ENCODE results near the gene CHIC2. TPM values are rescaled to one million over a fixed set of nuclear protein-coding genes. Genes with fewer than 3 reads are reported as not detected.

CHIC2 gene
- total and polyA plus RNA-seq, 9 donors = 14.7 to 37.6 (median 18.3) TPM

DNA sequence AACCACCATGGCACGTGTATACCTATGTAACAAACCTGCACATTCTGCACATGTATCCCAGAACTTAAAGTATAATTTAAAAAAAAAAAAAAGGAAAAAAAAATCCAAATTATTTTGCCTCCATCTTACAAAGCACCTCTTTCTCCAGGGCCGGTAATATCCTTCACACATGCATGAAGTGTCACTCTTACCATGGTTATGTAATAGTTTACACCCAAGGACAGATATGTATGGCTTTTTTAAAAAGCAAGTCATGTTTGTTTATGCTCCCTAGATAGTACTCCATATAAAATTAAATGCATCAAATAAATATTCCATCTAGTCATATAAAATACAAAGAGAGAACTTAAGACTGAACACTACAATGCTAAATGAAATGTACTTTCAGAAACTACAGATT is 22.5 kb downstream of the CHIC2 start:
- TF ChIP-seq POLR2A (IDR thresholded peaks at IDR 0.05) (no peak), EP300 (IDR thresholded peaks at IDR 0.05) (no peak)
- TF ChIP-seq, protein P1, sequence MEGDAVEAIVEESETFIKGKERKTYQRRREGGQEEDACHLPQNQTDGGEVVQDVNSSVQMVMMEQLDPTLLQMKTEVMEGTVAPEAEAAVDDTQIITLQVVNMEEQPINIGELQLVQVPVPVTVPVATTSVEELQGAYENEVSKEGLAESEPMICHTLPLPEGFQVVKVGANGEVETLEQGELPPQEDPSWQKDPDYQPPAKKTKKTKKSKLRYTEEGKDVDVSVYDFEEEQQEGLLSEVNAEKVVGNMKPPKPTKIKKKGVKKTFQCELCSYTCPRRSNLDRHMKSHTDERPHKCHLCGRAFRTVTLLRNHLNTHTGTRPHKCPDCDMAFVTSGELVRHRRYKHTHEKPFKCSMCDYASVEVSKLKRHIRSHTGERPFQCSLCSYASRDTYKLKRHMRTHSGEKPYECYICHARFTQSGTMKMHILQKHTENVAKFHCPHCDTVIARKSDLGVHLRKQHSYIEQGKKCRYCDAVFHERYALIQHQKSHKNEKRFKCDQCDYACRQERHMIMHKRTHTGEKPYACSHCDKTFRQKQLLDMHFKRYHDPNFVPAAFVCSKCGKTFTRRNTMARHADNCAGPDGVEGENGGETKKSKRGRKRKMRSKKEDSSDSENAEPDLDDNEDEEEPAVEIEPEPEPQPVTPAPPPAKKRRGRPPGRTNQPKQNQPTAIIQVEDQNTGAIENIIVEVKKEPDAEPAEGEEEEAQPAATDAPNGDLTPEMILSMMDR (IDR thresholded peaks at IDR 0.05) = no peak
- H3K27ac ChIP-seq = no peak overlapping the region
- no peaks in the 10 kb centered on the region for H3K36me3 ChIP-seq
- no peak overlapping the region for H3K4me3 ChIP-seq
- intact Hi-C loops (cut with DNase I) = no loop called here
- no peaks in the 10 kb centered on the region for H3K27me3 ChIP-seq
- H3K9me3 ChIP-seq = no peaks in the 10 kb centered on the region
- DNase-seq = no peak
- WGBS, 3 donors = 86% methylated on average over 2 of the region's 2 CpGs
- H3K4me1 ChIP-seq (ENCODE audit: insufficient read depth) = no peaks in the 10 kb centered on the region

DNA sequence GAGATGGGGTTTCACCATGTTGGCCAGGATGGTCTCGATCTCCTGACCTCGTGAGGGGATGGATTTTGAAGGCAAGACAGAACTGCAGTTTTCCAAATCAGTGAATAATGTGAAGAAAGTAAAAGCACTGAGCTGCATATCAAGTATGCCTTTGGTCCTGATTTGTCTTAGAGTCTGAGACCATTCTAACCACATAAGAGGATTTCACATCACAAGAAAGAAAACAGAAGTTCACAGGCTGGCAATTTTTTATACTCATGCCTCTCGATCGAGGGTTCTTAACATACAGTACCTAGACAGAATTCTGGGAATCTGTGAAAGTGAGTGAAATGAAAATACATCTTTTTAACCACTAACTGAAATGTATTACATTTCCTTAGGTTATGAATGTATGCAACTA is 23.3 kb downstream of the CHIC2 start:
- intact Hi-C loops (cut with DNase I) = no loop called here
- no peak overlapping the region for H3K27ac ChIP-seq
- H3K4me3 ChIP-seq = no peak overlapping the region
- no peaks in the 10 kb centered on the region for H3K36me3 ChIP-seq
- WGBS, 3 donors = 88 to 93% (median 89%) methylated on average over 4 of the region's 4 CpGs
- H3K27me3 ChIP-seq = no peaks in the 10 kb centered on the region
- no peaks in the 10 kb centered on the region for H3K4me1 ChIP-seq (ENCODE audit: insufficient read depth)
- DNase-seq = no peak
- TF ChIP-seq POLR2A (IDR thresholded peaks at IDR 0.05) = no peak
- TF ChIP-seq, protein P1 (IDR thresholded peaks at IDR 0.05) = no peak
- TF ChIP-seq EP300 (IDR thresholded peaks at IDR 0.05) = no peak
- H3K9me3 ChIP-seq = no peaks in the 10 kb centered on the region

DNA sequence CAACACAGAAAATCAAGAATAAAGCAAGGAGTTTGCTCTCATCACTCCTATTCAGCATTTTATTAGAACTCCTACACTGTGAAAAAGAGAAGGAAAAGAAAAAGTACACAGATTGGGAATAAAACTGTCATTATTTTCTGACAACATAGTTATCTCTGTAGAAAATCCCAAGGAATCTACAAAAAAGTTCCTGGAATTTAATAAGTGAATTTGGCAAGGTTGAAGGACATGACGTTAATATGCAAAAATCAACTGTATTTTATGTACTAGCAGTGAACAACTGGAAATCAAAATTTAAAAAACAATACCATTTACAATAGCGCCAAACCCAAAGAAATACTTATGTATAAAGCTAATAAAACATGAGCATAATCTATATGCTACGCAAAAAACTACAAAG is 26.3 kb downstream of the CHIC2 start:
- no peak for TF ChIP-seq POLR2A (IDR thresholded peaks at IDR 0.05)
- no peak for TF ChIP-seq EP300 (IDR thresholded peaks at IDR 0.05)
- TF ChIP-seq, protein P1 (IDR thresholded peaks at IDR 0.05) = no peak
- intact Hi-C loops (cut with DNase I) = no loop called here
- DNase-seq = no peak
- Histone ChIP-seq H3K27ac (no peak overlapping the region), H3K27me3 (no peaks in the 10 kb centered on the region), H3K4me1 (ENCODE audit: insufficient read depth) (no peaks in the 10 kb centered on the region), H3K4me3 (no peak overlapping the region), H3K36me3 (no peaks in the 10 kb centered on the region), H3K9me3 (no peaks in the 10 kb centered on the region)
- 69 to 79% (median 69%) methylated on average over 3 of the region's 3 CpGs for WGBS, 3 donors

DNA sequence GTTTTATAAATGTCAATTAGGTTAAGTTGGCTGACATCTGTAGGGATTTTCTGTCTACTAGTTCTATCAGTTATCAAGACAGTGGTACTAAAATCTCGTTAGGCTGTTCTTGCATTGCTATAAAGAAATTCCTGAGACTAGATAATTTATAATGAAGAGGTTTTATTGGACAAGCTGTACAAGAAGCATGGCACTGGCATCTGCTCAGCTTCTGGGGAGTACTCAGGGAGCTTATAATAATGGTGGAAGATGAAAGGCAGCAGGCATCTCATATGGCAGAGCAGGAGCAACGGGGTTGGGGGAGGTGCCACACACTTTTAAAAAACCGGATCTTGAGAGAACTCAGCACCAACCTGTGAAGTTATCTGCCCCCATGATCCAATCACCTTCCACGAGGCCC is 28.2 kb downstream of the CHIC2 start:
- H3K36me3 ChIP-seq = no peaks in the 10 kb centered on the region
- H3K9me3 ChIP-seq = no peaks in the 10 kb centered on the region
- H3K4me1 ChIP-seq (ENCODE audit: insufficient read depth) = peaks cover 2% of the 10 kb centered on the region
- no peaks in the 10 kb centered on the region for H3K27me3 ChIP-seq
- H3K27ac ChIP-seq = no peak overlapping the region
- H3K4me3 ChIP-seq = no peak overlapping the region
- WGBS, 3 donors = 83 to 94% (median 91%) methylated on average over 4 of the region's 4 CpGs
- TF ChIP-seq, protein P1 (IDR thresholded peaks at IDR 0.05) = no peak
- TF ChIP-seq EP300 (IDR thresholded peaks at IDR 0.05) = no peak
- no peak for TF ChIP-seq POLR2A (IDR thresholded peaks at IDR 0.05)
- intact Hi-C loops (cut with DNase I) = no loop called here
- no peak for DNase-seq
